Progenitor cell of endocrine pancreas (in vitro differentiated cells): ENCODE data around the gene SYT1. TPM values are rescaled to one million over a fixed set of nuclear protein-coding genes. Genes with fewer than 3 reads are reported as not detected.

ENCODE experiments used
- DNase-seq: peaks from one replicate; pipeline ENCODE4 v3.0.0; 2021; ENCODE audit warnings: low spot score; ENCODE audit not compliant: unreplicated experiment
- H3K27ac Mint-ChIP-seq: 2 replicates; pipeline ENCODE4 v1.8.0; 2021; ENCODE audit warnings: mild to moderate bottlenecking, moderate library complexity, mixed read lengths
- H3K27me3 Mint-ChIP-seq: 2 replicates; pipeline ENCODE4 v1.8.0; 2021; ENCODE audit warnings: mixed read lengths
- H3K36me3 Mint-ChIP-seq: 2 replicates; pipeline ENCODE4 v1.8.0; 2022; ENCODE audit warnings: mixed read lengths; ENCODE audit not compliant: insufficient read depth
- H3K4me1 Mint-ChIP-seq: 2 replicates; pipeline ENCODE4 v1.8.0; 2021; ENCODE audit warnings: low read depth, mixed read lengths
- H3K4me3 Mint-ChIP-seq: 2 replicates; pipeline ENCODE4 v1.8.0; 2021; ENCODE audit warnings: low read depth, mild to moderate bottlenecking, moderate library complexity, mixed read lengths
- H3K9me3 Mint-ChIP-seq: 2 replicates; pipeline ENCODE4 v1.8.0; 2021; ENCODE audit warnings: low read depth, mixed read lengths
- CTCF ChIP-seq: fragments of 200-600 bp; sonication (generic); IDR thresholded peaks from one replicate; pipeline ENCODE4 v1.5.0; 2021; ENCODE audit warnings: antibody characterized with exemption, mild to moderate bottlenecking; ENCODE audit not compliant: unreplicated experiment
- total RNA-seq: library from RNA; stranded (reverse); gene quantifications from 2 replicates; pipeline ENCODE4 v1.2.1, GENCODE V29; 2021

The SYT1 gene
- total RNA-seq, 1 donor from 2014 or later = 4.3 TPM

- no peak overlapping the region for H3K27ac Mint-ChIP-seq
- no peak overlapping the region for H3K4me3 Mint-ChIP-seq
- H3K9me3 Mint-ChIP-seq = no peaks in the 10 kb centered on the region
- DNase-seq = no peak
- H3K27me3 Mint-ChIP-seq = no peaks in the 10 kb centered on the region
- H3K36me3 Mint-ChIP-seq = no peaks in the 10 kb centered on the region
- TF ChIP-seq CTCF = no peak
- H3K4me1 Mint-ChIP-seq = no peaks in the 10 kb centered on the region
Measured at GRCh38 chr12:79250960-79251755, 386.6 kb downstream of the SYT1 start.

GRCh38 chr12:79252358-79253075 is 387.9 kb downstream of the SYT1 start:
- Mint-ChIP-seq H3K4me3 (no peak overlapping the region), H3K27ac (no peak overlapping the region), H3K9me3 (no peaks in the 10 kb centered on the region), H3K27me3 (no peaks in the 10 kb centered on the region), H3K36me3 (no peaks in the 10 kb centered on the region), H3K4me1 (no peaks in the 10 kb centered on the region)
- no peak for DNase-seq
- no peak for TF ChIP-seq CTCF

GRCh38 chr12:79255288-79255687 is 390.7 kb downstream of the SYT1 start:
- no peak for TF ChIP-seq CTCF
- Mint-ChIP-seq H3K4me1 (no peaks in the 10 kb centered on the region), H3K9me3 (no peaks in the 10 kb centered on the region)

GRCh38 chr12:79260923-79261322 is 396.3 kb downstream of the SYT1 start:
- no peak overlapping the region for H3K27ac Mint-ChIP-seq
- H3K36me3 Mint-ChIP-seq = no peaks in the 10 kb centered on the region
- no peak for TF ChIP-seq CTCF
- no peaks in the 10 kb centered on the region for H3K9me3 Mint-ChIP-seq
- H3K4me1 Mint-ChIP-seq = no peaks in the 10 kb centered on the region
- H3K27me3 Mint-ChIP-seq = no peaks in the 10 kb centered on the region
- no peak for DNase-seq
- H3K4me3 Mint-ChIP-seq = no peak overlapping the region

More at GRCh38 chr12:79255288-79255687, 390.7 kb downstream of the SYT1 start:
- Mint-ChIP-seq H3K4me3 (no peak overlapping the region), H3K27me3 (no peaks in the 10 kb centered on the region), H3K36me3 (no peaks in the 10 kb centered on the region), H3K27ac (no peak overlapping the region)
- no peak for DNase-seq

GRCh38 chr12:79262938-79263337 is 398.4 kb downstream of the SYT1 start:
- no peak for TF ChIP-seq CTCF
- Mint-ChIP-seq H3K4me1 (no peaks in the 10 kb centered on the region), H3K9me3 (no peaks in the 10 kb centered on the region), H3K27ac (no peak overlapping the region), H3K36me3 (no peaks in the 10 kb centered on the region), H3K27me3 (no peaks in the 10 kb centered on the region), H3K4me3 (no peak overlapping the region)
- DNase-seq = no peak
